ENCODE results near the gene FRS2. TPM values are rescaled to one million over a fixed set of nuclear protein-coding genes. Genes with fewer than 3 reads are reported as not detected.

The FRS2 gene
- total RNA-seq, 1 experiment from 2014 or later, result 33.7 TPM

DNA sequence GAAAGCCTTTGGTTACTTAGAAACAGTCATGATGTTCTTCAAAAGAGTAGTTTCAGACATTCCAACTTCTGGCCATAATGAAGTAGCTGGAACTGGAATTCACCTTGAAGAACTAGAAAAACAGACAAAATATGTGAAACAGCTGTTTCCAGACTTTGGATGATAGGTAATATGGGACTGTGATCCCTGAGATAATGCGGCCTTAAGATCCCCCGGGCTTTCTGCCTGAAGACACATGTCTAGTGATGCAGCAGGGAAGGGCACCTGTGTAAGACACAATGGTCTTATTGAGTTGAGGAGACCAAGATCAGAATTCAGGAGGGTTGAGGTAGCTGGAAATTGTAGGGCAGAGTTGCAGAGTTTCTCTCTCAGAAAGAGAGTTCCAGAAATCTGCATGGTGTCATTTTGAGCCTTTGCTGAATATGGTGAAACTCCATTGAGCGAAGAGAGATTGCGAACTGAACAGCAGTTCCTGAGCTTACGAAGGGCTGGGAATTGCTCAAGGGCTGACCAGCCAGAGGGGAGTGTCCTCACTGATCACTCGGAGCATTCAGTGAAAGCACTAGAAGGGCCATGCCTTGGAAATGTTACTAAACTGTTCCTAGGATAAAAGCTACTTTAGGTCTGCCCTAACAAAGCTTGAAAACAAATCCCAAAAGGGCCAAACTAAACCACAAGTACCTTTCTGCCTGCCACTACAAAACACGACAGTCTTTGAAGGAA, 41.7 kb upstream of the FRS2 start:
- H3K9me3 ChIP-seq (ENCODE audit: control insufficient read depth, low read depth, low read length), result no peaks in the 10 kb centered on the region
- no peak for DNase-seq
- H3K79me1 ChIP-seq (ENCODE audit: insufficient read depth, low read depth, low read length, poor library complexity, severe bottlenecking), result no peaks in the 10 kb centered on the region
- no peak overlapping the region for H3K4me3 Mint-ChIP-seq
- H3K23me2 ChIP-seq (ENCODE audit: insufficient read length, low read depth, low read length, poor library complexity, severe bottlenecking), result no peaks in the 10 kb centered on the region
- no peak overlapping the region for H3K9ac ChIP-seq (ENCODE audit: extremely low read depth, insufficient read length, low read length)
- no peak overlapping the region for H2BK12ac ChIP-seq (ENCODE audit: insufficient read length, low read depth, low read length)
- no peak overlapping the region for H4K5ac ChIP-seq (ENCODE audit: insufficient read length, low read depth, low read length)
- H3K23ac ChIP-seq (ENCODE audit: insufficient read length, low read depth, low read length), result no peak overlapping the region
- no CpG with 5 or more reads among the region's 7 CpGs for WGBS (ENCODE audit: extremely low coverage, insufficient read length, low lambda C conversion rate)
- H2AFZ ChIP-seq (ENCODE audit: low read length), result no peak overlapping the region
- H3K4me1 ChIP-seq (ENCODE audit: insufficient read depth, low read length), result no peaks in the 10 kb centered on the region; the same call in 1 of the 2 replicates
- no peaks in the 10 kb centered on the region for H3K79me2 ChIP-seq (ENCODE audit: insufficient read depth, low read length)
- H3K4ac ChIP-seq (ENCODE audit: low read depth, low read length), result no peak overlapping the region
- H3T11ph ChIP-seq (ENCODE audit: low read length), result no peak overlapping the region
- H4K91ac ChIP-seq (ENCODE audit: insufficient read length, low read depth, low read length), result no peak overlapping the region
- H3K27me3 Mint-ChIP-seq (ENCODE audit: low read depth), result no peaks in the 10 kb centered on the region
- H3K56ac ChIP-seq (ENCODE audit: insufficient read length, low read depth, low read length), result no peak overlapping the region
- H2BK20ac ChIP-seq (ENCODE audit: low read depth, low read length, poor library complexity, severe bottlenecking), result no peak overlapping the region
- H2BK15ac ChIP-seq (ENCODE audit: low read depth, low read length), result no peak overlapping the region
- no peak overlapping the region for H3K27ac Mint-ChIP-seq
- 0 out of 4 replicates have a peak, but pooled peaks cover 0 to 3% of the 10 kb centered on the region in 2 experiments for H3K4me1 Mint-ChIP-seq
- H3K36me3 Mint-ChIP-seq (ENCODE audit: insufficient read depth in 1 of 3, low read depth in 3 of 3), result no peaks in the 10 kb centered on the region
- no peaks in the 10 kb centered on the region for H3K9me3 Mint-ChIP-seq
- H3K27ac ChIP-seq (ENCODE audit: insufficient read length, low read depth, low read length), result no peak overlapping the region
- peaks cover 2% of the 10 kb centered on the region for H4K20me1 ChIP-seq (ENCODE audit: control insufficient read depth, insufficient read depth, insufficient read length)
- TF ChIP-seq, protein P1, sequence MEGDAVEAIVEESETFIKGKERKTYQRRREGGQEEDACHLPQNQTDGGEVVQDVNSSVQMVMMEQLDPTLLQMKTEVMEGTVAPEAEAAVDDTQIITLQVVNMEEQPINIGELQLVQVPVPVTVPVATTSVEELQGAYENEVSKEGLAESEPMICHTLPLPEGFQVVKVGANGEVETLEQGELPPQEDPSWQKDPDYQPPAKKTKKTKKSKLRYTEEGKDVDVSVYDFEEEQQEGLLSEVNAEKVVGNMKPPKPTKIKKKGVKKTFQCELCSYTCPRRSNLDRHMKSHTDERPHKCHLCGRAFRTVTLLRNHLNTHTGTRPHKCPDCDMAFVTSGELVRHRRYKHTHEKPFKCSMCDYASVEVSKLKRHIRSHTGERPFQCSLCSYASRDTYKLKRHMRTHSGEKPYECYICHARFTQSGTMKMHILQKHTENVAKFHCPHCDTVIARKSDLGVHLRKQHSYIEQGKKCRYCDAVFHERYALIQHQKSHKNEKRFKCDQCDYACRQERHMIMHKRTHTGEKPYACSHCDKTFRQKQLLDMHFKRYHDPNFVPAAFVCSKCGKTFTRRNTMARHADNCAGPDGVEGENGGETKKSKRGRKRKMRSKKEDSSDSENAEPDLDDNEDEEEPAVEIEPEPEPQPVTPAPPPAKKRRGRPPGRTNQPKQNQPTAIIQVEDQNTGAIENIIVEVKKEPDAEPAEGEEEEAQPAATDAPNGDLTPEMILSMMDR (conservative IDR thresholded peaks at IDR 0.05), result no peak
- no peak overlapping the region for H3K14ac ChIP-seq (ENCODE audit: insufficient read depth, low read length)
- H2BK120ac ChIP-seq (ENCODE audit: low read depth, low read length, poor library complexity, severe bottlenecking), result no peak overlapping the region
- no peaks in the 10 kb centered on the region for H3K27me3 ChIP-seq (ENCODE audit: insufficient read depth, low read length)
- H2BK5ac ChIP-seq (ENCODE audit: insufficient read length, low read length), result no peak overlapping the region
- no peak overlapping the region for H3K4me2 ChIP-seq (ENCODE audit: insufficient read depth, insufficient read length, low read length)
- no peak overlapping the region for H3K18ac ChIP-seq (ENCODE audit: insufficient read length, low read depth, low read length)
- no peak overlapping the region for H4K8ac ChIP-seq (replicated peaks; ENCODE audit: insufficient read length, low read depth, low read length)
- H2AK5ac ChIP-seq (ENCODE audit: insufficient read length, low read length), result no peak overlapping the region
